HG02970 (cell line): Measurements from ENCODE around the gene SERPINB4.
"Not testable (repeated sequence)": the region's sequence is repeated elsewhere in the genome, so short reads cannot be mapped to it uniquely, and the experiment has no call there.

Source experiments
- ATAC-seq: cut with Tn5 transposase; IDR thresholded peaks from one replicate; pipeline ENCODE4 v1.9.1; 2021; ENCODE audit warnings: mild to moderate bottlenecking, moderate library complexity, moderate number of reproducible peaks; ENCODE audit not compliant: unreplicated experiment, low FRiP score

SERPINB4 gene

GRCh38 chr18:63644142-63644541, at the start of gene SERPINB4:
TSS of gene SERPINB4 (minus strand) at chr18:63644256. CDS start at chr18:63643577, 679 bp downstream.
- not testable (repeated sequence) for ATAC-seq

GRCh38 chr18:63689064-63689463, 45.0 kb upstream of the SERPINB4 start:
- ATAC-seq = no peak

DNA sequence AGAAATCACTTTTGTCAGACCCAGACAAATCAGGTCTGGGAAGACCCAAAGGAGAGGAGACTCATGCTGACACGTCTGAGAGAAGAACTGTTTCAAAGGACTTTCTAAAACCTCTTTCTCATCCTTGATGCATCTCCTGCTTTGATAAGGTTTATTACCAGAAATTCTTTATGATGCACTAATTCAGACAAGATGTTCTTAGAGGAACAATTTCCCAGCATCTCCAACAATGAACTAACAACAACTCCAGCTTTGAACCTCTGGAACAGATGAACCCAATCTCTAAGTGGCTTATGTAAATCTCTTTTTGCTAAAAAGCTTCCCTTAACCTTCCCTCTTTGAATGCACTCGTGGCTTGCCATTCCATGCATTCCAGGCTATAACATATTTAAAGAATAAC, 42.8 kb upstream of the SERPINB4 start:
- ATAC-seq = no peak

GRCh38 chr18:63684718-63685117, 40.7 kb upstream of the SERPINB4 start:
- no peak for ATAC-seq

- ATAC-seq = no peak
These were observed 39.8 kb upstream of the SERPINB4 start for GRCh38 chr18:63683890-63684289.

DNA sequence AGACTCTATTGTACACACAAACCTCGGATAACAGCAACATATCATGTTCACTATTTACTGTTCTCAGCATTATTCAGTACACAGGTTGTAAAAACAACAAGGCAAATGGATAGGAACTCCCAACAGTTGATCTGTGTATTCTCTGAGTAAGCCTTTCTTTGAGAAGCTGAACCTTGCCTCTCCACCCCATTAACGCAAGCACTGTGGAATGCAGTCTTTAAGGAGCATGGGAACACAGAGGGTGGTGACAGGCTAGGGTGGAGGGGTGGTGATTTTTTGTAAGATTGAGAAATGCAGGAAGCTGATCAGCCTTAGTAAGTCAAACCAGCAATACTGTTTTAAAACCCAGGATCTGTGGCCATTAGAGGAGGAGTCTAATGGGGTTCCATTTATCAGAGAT, 39.1 kb upstream of the SERPINB4 start:
- no peak for ATAC-seq

- no peak for ATAC-seq
These were observed 37.6 kb upstream of the SERPINB4 start for GRCh38 chr18:63681449-63682340.

GRCh38 chr18:63679820-63680606, 36.0 kb upstream of the SERPINB4 start:
- no peak for ATAC-seq

DNA sequence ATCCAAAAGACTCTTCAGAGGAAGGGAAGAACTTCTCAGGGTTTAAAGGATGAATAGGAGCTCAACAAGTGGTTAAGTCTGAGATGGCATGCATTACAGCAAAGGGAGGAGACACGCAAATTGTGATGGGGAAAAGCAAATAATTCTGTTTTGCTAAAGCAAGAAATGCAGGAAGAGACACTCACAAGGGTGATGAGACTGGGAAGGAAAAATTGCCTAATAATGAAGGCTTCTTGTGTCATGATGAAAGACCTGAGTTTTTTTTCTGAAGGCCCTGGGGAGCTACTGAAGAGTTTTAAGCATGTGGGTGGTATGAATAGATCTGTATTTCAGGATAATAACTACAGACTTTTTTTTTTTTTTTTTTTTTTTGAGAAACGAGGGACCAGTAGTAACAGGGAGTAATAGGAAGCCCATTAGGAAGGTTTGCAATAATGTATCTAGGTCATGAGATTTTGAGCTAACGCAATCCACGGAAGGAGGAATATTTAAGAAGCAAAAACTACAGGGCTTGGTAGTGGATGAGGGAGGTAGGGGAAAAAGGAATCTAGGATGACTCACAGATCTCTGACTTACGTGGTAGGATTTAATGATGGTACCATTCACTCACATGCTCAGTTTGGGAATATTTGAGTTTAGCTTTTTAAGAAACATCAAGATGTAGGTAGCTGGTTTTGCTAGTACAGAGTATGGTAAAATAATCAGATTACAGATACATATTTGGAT, 33.6 kb upstream of the SERPINB4 start:
- ATAC-seq = no peak

DNA sequence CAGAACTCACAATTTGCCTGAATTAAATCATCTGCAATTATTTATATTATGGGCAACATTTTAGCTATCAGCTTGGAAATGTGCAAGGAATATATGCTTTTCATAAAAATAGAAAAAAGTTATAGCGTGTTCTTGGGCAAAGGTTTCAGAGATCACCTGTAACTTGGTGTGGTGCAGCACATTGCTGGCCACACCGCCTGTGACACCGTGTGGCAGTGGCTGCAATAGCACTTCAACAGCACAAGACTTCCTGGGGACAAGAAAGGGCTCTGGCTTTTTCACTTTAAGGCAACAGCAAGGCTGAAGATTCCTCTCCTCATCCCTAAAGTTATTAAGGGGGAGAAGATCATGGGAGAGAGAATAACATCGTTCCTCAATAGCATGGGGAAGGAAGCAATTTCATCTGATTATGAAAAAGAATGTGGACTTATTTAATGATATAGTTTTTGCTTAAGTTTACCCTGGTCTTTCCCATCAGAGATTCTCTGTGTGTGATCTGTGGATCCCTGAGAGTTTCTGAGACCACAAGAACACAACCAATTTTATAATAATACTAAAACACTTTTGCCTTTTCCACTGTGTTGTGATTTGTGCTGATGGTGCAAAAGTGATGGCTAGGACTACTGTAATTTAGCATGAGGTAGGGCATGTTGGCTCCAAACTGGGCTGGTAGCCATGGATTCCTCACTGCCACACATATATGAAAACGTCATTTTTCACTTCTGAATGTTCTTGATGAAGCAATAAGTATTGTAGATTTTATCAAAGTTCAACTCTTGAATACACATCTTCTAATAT, 32.7 kb upstream of the SERPINB4 start:
- peak; percentile 58 for ATAC-seq

- no peak for ATAC-seq
These were observed 20.5 kb upstream of the SERPINB4 start for GRCh38 chr18:63664571-63664970.

DNA sequence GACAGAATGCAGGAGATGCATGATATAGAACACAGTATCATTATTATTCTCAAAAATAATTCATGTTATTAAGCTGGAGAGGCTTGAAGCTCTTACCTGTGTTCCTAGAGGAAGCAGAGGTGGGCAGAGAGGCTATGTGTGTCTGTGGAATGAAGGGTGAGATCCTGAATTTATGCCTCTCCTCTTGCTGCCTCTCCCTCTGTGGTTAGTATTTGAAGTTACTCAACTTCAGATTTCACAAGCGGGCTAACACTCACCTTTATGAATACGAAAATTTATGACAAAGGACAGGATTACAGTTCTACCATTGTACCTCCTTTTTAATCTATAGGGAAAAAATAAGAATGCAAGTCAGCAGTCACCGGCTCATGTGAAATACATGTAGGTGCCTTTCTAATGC, 17.7 kb upstream of the SERPINB4 start, which contains the start of gene SERPINB3:
TSS of gene SERPINB3 (minus strand) at position 144 of the 400 bp plus-strand sequence. CDS start 677 bp downstream, outside the sequence.
- ATAC-seq = not testable (repeated sequence)

DNA sequence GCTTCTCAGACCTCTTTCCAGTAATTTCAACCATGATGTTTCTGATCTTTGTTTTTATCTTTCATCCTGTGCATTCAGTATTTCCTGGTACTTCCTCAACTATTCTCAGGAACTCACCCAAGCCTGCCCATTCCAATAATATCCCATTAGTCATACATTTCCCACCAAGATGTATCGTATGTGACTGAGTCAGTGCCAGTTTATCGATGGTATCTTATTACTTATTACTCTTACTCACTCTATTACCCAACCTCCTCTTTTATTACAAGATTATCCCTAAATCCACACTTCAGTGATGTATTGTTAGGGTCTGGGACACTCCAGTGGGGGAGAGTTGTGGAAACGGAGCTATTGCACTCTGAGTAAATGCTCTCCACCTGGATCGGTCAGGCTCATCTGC, 14.9 kb upstream of the SERPINB4 start:
- not testable (repeated sequence) for ATAC-seq

DNA sequence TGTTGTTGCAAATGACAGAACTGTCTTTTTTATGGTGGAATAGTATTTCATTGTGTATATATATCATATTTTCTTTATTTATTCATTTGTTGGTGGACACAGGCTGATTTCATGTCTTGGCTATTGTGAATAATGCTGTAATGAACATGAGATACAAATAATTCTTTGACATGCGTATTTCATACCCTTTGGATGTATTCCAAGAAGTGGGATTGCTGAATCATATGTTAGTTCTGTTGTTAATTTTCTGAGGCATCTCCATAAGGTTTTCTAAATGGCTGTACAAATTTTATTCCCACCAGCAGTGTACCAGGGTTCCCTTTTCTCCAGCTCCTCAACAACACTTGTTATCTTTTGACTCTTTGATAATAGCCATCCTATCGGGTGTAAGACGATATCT, 6.2 kb upstream of the SERPINB4 start:
- ATAC-seq = not testable (repeated sequence)

DNA sequence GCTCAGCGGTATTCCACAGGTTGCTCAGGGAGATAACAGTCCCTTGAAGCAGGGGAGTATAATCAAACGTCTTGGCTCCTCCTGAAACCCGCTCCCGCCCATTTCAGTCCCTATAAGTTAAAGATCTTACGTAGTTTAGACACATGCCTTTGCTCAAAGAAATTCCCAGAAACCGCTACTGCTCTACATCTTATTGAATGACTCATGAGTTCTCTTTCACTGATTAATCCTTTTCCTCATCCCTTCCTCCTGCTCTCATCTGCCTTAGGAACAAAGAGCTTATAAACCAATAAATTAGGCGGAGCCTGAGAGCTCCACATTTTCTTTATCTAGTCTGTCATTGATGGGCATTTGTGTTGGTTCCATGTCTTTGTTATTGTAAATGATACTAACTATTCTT, 4.2 kb upstream of the SERPINB4 start:
- no peak for ATAC-seq

DNA sequence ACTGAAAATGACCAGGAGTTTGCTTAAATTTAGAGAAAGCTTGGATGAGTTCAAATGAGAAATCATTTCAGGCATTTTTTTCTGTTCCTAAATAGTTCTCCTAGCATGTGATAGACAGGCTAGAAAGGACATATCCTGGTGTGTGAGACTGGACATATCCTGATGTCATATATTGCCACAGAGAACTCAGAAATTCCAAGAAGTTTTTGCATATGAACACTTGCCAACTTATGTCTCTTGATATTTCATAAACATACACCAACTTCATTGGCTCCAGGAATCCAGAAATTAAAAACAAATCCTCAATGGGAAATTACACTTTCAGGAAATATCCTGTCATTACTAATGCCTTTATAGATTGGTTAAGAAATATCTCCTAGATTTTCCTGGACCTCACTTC, 2.9 kb upstream of the SERPINB4 start:
- ATAC-seq = no peak

DNA sequence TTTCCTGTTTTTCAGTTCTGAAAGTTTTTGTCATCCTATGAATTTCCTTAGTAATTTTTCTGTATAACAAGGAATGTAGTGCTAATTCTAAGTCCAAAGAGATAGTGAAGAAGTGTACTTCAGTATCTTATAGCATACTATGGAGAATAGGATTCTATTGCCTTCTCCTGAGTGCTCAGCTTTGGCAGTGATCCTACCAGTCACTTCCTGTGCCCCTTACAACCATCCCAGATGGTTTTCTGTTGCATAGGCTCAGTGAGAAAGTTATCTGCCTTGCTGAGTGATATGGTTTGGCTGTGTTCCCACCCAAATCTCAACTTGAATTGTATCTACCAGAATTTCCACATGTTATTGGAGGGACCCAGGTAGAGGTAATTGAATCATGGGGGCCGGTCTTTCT, 638 bp upstream of the SERPINB4 start:
- not testable (repeated sequence) for ATAC-seq

GRCh38 chr18:63642668-63643356, 1.2 kb downstream of the SERPINB4 start:
- ATAC-seq = not testable (repeated sequence)

- ATAC-seq = not testable (repeated sequence)
These were observed 2.8 kb downstream of the SERPINB4 start for GRCh38 chr18:63641157-63641680.
